GM12878 (cell line): ENCODE results near the gene KRT34. TPM values are rescaled to one million over a fixed set of nuclear protein-coding genes. Genes with fewer than 3 reads are reported as not detected.

Experiments used
- ATAC-seq: fragments of 200-7000 bp; cut with Tn5 transposase; 3 replicates; pipeline ENCODE4 v1.9.1; 2020; ENCODE audit warnings: mild to moderate bottlenecking, moderate library complexity
- BruUV-seq: library from RNA; stranded (reverse); fragments of 400-500 nt; replicated peaks from 2 replicates; lab custom pipeline; 2021; lab: Mats Ljungman, UMichigan
- CTCF ChIA-PET: fragments of 300-600 bp; sonication (Branson Sonifier 250); formaldehyde crosslinking; extraction: SDS; loops from one replicate; lab custom pipeline; 2021; ENCODE audit warnings: inconsistent platforms; lab: Yijun Ruan, JAX
- POLR2A ChIA-PET: fragments of 350-600 bp; formaldehyde crosslinking; extraction: SDS; loops from one replicate; lab custom pipeline; 2021; ENCODE audit warnings: inconsistent platforms; lab: Charles Lee
- RAD21 ChIA-PET: fragments of 300-600 bp; sonication (Branson Sonifier 250); formaldehyde crosslinking; loops from one replicate; lab custom pipeline; 2023; ENCODE audit warnings: antibody characterized with exemption; ENCODE audit not compliant: unreplicated experiment; lab: Charles Lee
- SMC1A ChIA-PET: fragments of 300-600 bp; sonication (Branson Sonifier 250); formaldehyde crosslinking; loops from one replicate; lab custom pipeline; 2023; ENCODE audit not compliant: unreplicated experiment, uncharacterized antibody; lab: Charles Lee
- DNase-seq: peaks from one replicate; pipeline ENCODE4 v3.0.0-alpha.2; 2011; ENCODE audit warnings: low read depth, low spot score
- FAIRE-seq: peaks from 3 replicates; lab custom pipeline; 2011; peaks lifted over from hg19 to GRCh38; lab: Jason Lieb, UNC
- H2AFZ ChIP-seq: 2 replicates; pipeline ENCODE4 v1.6.0; 2011; ENCODE audit warnings: low read depth, low read length, control low read depth; ENCODE audit not compliant: control insufficient read depth
- H3K27ac ChIP-seq: 2 replicates; pipeline ENCODE4 v1.5.1; 2011; ENCODE audit warnings: control low read depth; ENCODE audit not compliant: control insufficient read depth, insufficient read depth
- H3K27me3 ChIP-seq, 2 experiments: replicated peaks in 1 of 2; 2 replicates each; pipeline versions ENCODE4 v1.6.0 to v1.6.1; 2011; ENCODE audit warnings: low read length in 1 of 2; ENCODE audit not compliant: control insufficient read depth in 2 of 2, insufficient read depth in 2 of 2
- H3K36me3 ChIP-seq, 2 experiments: 2 replicates each; pipeline ENCODE4 v1.5.1; 2011; ENCODE audit warnings: low read length in 1 of 2; ENCODE audit not compliant: control insufficient read depth in 2 of 2, insufficient read depth in 2 of 2
- H3K4me1 ChIP-seq: 2 replicates; pipeline ENCODE4 v1.6.1; 2011; ENCODE audit warnings: mild to moderate bottlenecking, low read length, moderate library complexity, mixed read lengths; ENCODE audit not compliant: control insufficient read depth, insufficient read depth
- H3K4me2 ChIP-seq: 2 replicates; pipeline ENCODE4 v1.6.0; 2011; ENCODE audit warnings: control low read depth; ENCODE audit not compliant: control insufficient read depth, insufficient read depth
- H3K4me3 ChIP-seq: fragments of 200-600 bp; sonication (generic); 2 replicates; pipeline ENCODE4 v1.5.1; 2016
- H3K79me2 ChIP-seq: 2 replicates; pipeline ENCODE4 v1.6.0; 2011; ENCODE audit warnings: low read length; ENCODE audit not compliant: control insufficient read depth, insufficient read depth
- H3K9ac ChIP-seq: 2 replicates; pipeline ENCODE4 v1.8.0; 2011; ENCODE audit warnings: low read length, control low read depth, mixed read lengths; ENCODE audit not compliant: control insufficient read depth, insufficient read depth
- H3K9me3 ChIP-seq: replicated peaks from 3 replicates; pipeline ENCODE4 v1.5.1; 2011; ENCODE audit warnings: mild to moderate bottlenecking, low read length; ENCODE audit not compliant: control insufficient read depth, insufficient read depth
- H4K20me1 ChIP-seq: 2 replicates; pipeline ENCODE4 v1.6.0; 2011; ENCODE audit not compliant: control insufficient read depth, insufficient read depth
- CBFB ChIP-seq: IDR thresholded peaks from 2 replicates; pipeline ENCODE4 v1.6.1; 2016; ENCODE audit warnings: antibody characterized with exemption, low read depth
- KLF5 ChIP-seq: fragments of 450-650 bp; IDR thresholded peaks from 2 replicates; pipeline ENCODE4 v1.6.1; 2014; ENCODE audit warnings: mild to moderate bottlenecking; ENCODE audit not compliant: partially characterized antibody
- MYC ChIP-seq: IDR thresholded peaks from 2 replicates; pipeline ENCODE4 v1.6.1; 2011; ENCODE audit warnings: mild to moderate bottlenecking, low read length, moderate library complexity, inconsistent platforms; ENCODE audit not compliant: insufficient read depth, insufficient replicate concordance, insufficient read length, severe bottlenecking
- PAX5 ChIP-seq: IDR thresholded peaks from 2 replicates; pipeline ENCODE4 v1.6.1; 2011; ENCODE audit warnings: low read depth, low read length, borderline replicate concordance
- PML ChIP-seq: IDR thresholded peaks from 2 replicates; pipeline ENCODE4 v1.6.1; 2012; ENCODE audit warnings: low read length, inconsistent platforms
- RAD51 ChIP-seq: fragments of 450-650 bp; IDR thresholded peaks from 2 replicates; pipeline ENCODE4 v1.6.1; 2016; ENCODE audit warnings: moderate library complexity, mild to moderate bottlenecking, inconsistent platforms
- SMARCA5 ChIP-seq: fragments of 450-650 bp; IDR thresholded peaks from 2 replicates; pipeline ENCODE4 v1.6.1; 2017; ENCODE audit warnings: mild to moderate bottlenecking
- YBX1 ChIP-seq: fragments of 450-650 bp; IDR thresholded peaks from 2 replicates; pipeline ENCODE4 v1.6.1; 2016; ENCODE audit warnings: antibody characterized with exemption
- ZNF217 ChIP-seq: fragments of 450-650 bp; IDR thresholded peaks from 2 replicates; pipeline ENCODE4 v1.6.1; 2017; ENCODE audit warnings: antibody characterized with exemption, mild to moderate bottlenecking
- WGBS: methylation state at CpG from one replicate; pipeline ENCODE4 v1.1.6; 2016; ENCODE audit warnings: low lambda C conversion rate; ENCODE audit not compliant: insufficient replicate concordance, insufficient coverage; ENCODE audit errors: missing lambda C conversion rate; 5-methylcytosine and 5-hydroxymethylcytosine counted together
- in situ Hi-C: fragments of 300-500 bp; cut with MboI; formaldehyde crosslinking; loops from 9 replicates; pipeline ENCODE4 v1.14.3; 2018; ENCODE audit warnings: mixed read lengths
- intact Hi-C: fragments of 100-400 bp; cut with micrococcal nuclease; formaldehyde crosslinking; loops from one replicate; pipeline ENCODE4 v1.14.2; 2022; ENCODE audit not compliant: unreplicated experiment
- polyA plus RNA-seq, 11 experiments: library from polyadenylated mRNA; depleted of rRNA in 4 of 11; unstranded in 6 of 11; stranded (reverse) in 5 of 11; fragments of >200 nt; fragmentation: Nextera tagmentation in 4 of 11; fragmentation: Illumina TruSeq in 1 of 11; extraction: Ambion mirVana in 4 of 11; extraction: Trizol in 1 of 11; gene quantifications; 1 replicate in 1 of 11; 2 replicates in 10 of 11; pipeline versions ENCODE4 v1.2.1 to v1.2.3, GENCODE V29; 2011 to 2016; ENCODE audit warnings: inconsistent platforms in 2 of 11, missing spikeins in 2 of 11, low read depth in 1 of 11
- total RNA-seq, 4 experiments: library from RNA; depleted of rRNA in 3 of 4; stranded (reverse); fragments of >200 nt in 3 of 4; fragmentation: Illumina TruSeq in 1 of 4; extraction: Trizol in 1 of 4; gene quantifications; 2 replicates each; pipeline versions ENCODE4 v1.2.1 to v1.2.3, GENCODE V29; 2013 to 2021

The KRT34 gene
- total and polyA plus RNA-seq, 10 of the 15 experiments (the other 5 are each of a cell fraction or from before 2014, with no cell fraction given), result not detected

DNA sequence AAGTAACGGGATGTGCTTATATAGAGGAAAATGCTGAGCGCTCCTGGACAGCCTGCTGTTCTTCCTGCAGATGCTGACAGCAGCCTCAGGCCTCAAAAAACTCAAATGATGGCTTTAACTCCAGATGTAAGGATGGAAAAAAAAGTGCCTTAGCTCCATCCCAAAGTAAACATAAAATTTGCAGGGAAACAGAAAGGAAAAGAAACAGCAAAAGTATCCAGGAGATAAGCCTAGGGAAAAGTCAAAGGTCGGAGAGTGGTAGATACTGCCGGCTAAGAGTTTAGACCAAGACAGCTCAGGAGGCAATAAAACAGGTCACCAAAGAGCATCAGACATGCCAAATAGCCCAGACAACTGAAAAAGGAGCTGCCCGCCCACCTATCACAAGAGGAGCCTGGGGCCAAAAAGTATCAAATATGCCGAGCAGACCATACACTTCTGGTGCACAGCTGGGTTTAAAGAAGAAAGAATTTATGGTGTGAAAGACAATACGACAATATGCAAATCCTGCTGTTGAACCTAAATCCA, 8.4 kb upstream of the KRT34 start:
- DNase-seq, result no peak
- no peak overlapping the region for H3K27ac ChIP-seq
- no peaks in the 10 kb centered on the region; a peak in 1 of 4 replicates for H3K27me3 ChIP-seq
- H4K20me1 ChIP-seq, result no peaks in the 10 kb centered on the region
- 20% methylated on average over 7 of the region's 7 CpGs for WGBS
- no peak for ATAC-seq
- no peak for FAIRE-seq
- H3K4me1 ChIP-seq, result no peaks in the 10 kb centered on the region
- intact Hi-C loops (no loop called here), in situ Hi-C loops (no loop called here)
- BruUV-seq, result no TSS peak
- no peak overlapping the region for H3K9ac ChIP-seq
- no peaks in the 10 kb centered on the region; the same call in 2 of the 3 replicates for H3K9me3 ChIP-seq
- ChIA-PET RAD21 (no interaction called here), CTCF (interaction anchor here (1.2 kb wide), 1 partner anchor 68 kb away, joined by 3 read pairs; no protein-coding TSS in a partner anchor), POLR2A (no interaction called here), SMC1A (interaction anchor here (0.8 to 1.5 kb wide), 4 partner anchors 8 to 438 kb away, joined by 3 read pairs; partner anchors contain the start of gene KRT34)
- no peak overlapping the region for H3K4me2 ChIP-seq
- no peak overlapping the region for H2AFZ ChIP-seq
- no peak overlapping the region for H3K4me3 ChIP-seq
- H3K79me2 ChIP-seq, result no peaks in the 10 kb centered on the region
- H3K36me3 ChIP-seq, result no peaks in the 10 kb centered on the region
- TF ChIP-seq ZNF217 (no peak), MYC (no peak), PAX5 (no peak), CBFB (no peak), PML (no peak), KLF5 (no peak), RAD51 (no peak), YBX1 (no peak)

- 0% methylated on average over 4 of the region's 4 CpGs for WGBS
- no TSS peak for BruUV-seq
- no peak for DNase-seq
Observed at GRCh38 chr17:41387670-41388069, 5.6 kb upstream of the KRT34 start.

More at GRCh38 chr17:41387670-41388069, 5.6 kb upstream of the KRT34 start:
- H4K20me1 ChIP-seq, result no peaks in the 10 kb centered on the region
- no peaks in the 10 kb centered on the region for H3K36me3 ChIP-seq
- RAD21 ChIA-PET, result no interaction called here
- H3K9me3 ChIP-seq, result no peaks in the 10 kb centered on the region; the same call in 2 of the 3 replicates
- no peak overlapping the region for H3K9ac ChIP-seq
- no peak for TF ChIP-seq SMARCA5
- H2AFZ ChIP-seq, result no peak overlapping the region
- intact Hi-C loops (no loop called here), in situ Hi-C loops (no loop called here)
- POLR2A ChIA-PET, result no interaction called here
- ATAC-seq (no peak), FAIRE-seq (no peak)
- no peak overlapping the region for H3K4me2 ChIP-seq
- no peaks in the 10 kb centered on the region for H3K27me3 ChIP-seq
- SMC1A ChIA-PET, result interaction anchor here (1.3 kb wide), 1 partner anchor 87 kb away, joined by 3 read pairs; no protein-coding TSS in a partner anchor
- H3K27ac ChIP-seq, result no peak overlapping the region
- CTCF ChIA-PET, result no interaction called here
- H3K79me2 ChIP-seq, result no peaks in the 10 kb centered on the region
- no peaks in the 10 kb centered on the region for H3K4me1 ChIP-seq
- H3K4me3 ChIP-seq, result no peak overlapping the region
